ENCODE measurements around the gene BANK1. TPM values are rescaled to one million over a fixed set of nuclear protein-coding genes. Genes with fewer than 3 reads are reported as not detected.

Gene BANK1
- total RNA-seq, 1 experiment from 2014 or later = 2.2 TPM

DNA sequence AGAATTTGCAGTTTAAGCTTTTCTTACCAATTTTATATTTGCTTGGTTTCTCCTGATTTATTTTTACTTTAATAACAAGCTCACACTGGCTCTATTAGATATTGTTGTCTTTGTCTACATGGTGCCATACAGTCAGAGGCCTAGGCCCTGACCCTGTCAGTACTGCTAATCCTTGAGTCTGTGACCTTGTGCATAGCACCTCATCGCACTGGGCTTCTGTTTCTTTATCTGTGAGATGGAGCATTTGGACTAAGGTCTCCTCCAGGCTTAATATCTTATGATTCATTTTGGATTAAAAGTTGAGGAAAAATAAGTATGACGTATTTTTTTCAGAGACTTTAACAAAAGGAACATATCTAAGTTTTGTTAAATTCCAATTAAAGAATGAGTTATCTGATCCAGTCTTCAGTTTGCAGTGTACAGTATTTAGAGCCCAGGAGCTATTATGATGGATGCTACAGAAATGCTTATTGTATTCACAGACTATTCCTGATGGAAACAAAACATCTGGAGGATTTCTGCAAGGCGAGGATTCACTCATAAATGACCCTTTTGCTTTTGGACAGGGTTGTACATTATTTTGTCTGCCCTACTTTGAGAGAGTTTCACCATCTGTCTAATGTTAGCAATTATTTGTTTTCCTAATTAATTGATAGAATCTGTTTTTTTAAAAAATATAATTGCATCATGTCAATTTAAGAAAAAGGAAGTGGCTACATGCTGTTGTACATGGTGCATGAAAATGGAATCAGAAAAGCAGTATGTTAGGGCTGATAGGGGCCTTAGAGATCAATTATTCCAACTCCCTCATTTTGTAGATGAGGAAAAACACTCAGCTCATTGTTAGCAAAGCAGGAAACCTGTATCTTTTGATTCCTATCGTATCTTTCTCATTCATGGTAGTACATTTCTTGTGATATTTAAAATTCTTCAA is 203.6 kb downstream of the BANK1 start:
- no peak overlapping the region for H3K4me2 ChIP-seq
- BruUV-seq (replicated peaks) = no TSS peak
- ChIA-PET POLR2A (ENCODE audit: unreplicated experiment) (no interaction called here), CTCF (no interaction called here)
- H3K4me1 ChIP-seq (replicated peaks; ENCODE audit: insufficient read depth) = no peaks in the 10 kb centered on the region
- no peak overlapping the region for H3K27ac ChIP-seq
- H3K79me2 ChIP-seq (ENCODE audit: low read depth) = no peaks in the 10 kb centered on the region
- H3K9me2 ChIP-seq (ENCODE audit: insufficient read depth) = no peaks in the 10 kb centered on the region
- DNase-seq = no peak
- intact Hi-C loops (cut with micrococcal nuclease; ENCODE audit: unreplicated experiment) = no loop called here
- H3K4me3 ChIP-seq = no peak overlapping the region
- no peaks in the 10 kb centered on the region for H3F3A ChIP-seq (ENCODE audit: insufficient read depth, low read depth)
- no peaks in the 10 kb centered on the region for H3K9me3 ChIP-seq (ENCODE audit: insufficient read depth, low read depth)
- no peaks in the 10 kb centered on the region for H3K36me3 ChIP-seq (ENCODE audit: low read depth)
- TF ChIP-seq EZH2 (IDR thresholded peaks at IDR 0.05; ENCODE audit: low read depth) = no peak
- H3K27me3 ChIP-seq (ENCODE audit: insufficient read depth, low read depth) = no peaks in the 10 kb centered on the region
- no peak overlapping the region for H2AFZ ChIP-seq
- H4K20me1 ChIP-seq (ENCODE audit: insufficient read depth) = no peaks in the 10 kb centered on the region

DNA sequence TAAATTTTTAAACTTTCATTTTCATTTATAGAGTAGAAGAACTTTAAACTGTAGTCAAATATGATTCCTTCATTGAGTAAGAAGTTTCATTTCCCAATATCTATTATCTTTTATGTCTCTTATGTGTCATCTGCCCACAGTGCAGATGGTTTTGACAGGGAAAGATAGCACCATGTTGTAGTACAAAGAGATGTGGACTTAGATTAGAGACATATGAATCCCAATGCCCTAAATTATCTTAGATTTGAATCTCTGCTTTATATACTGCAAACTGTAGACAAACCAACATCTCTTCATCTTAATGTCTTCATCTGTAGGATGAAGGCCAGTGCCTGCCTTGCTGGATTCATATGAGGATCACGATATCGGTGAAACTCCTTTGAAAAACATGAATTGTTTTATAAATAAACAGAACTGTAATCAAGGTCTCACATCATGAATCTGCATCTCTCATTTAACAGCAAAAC is 217.5 kb downstream of the BANK1 start:
- no peak for TF ChIP-seq EZH2 (IDR thresholded peaks at IDR 0.05; ENCODE audit: low read depth)
- TF ChIP-seq, protein P1, sequence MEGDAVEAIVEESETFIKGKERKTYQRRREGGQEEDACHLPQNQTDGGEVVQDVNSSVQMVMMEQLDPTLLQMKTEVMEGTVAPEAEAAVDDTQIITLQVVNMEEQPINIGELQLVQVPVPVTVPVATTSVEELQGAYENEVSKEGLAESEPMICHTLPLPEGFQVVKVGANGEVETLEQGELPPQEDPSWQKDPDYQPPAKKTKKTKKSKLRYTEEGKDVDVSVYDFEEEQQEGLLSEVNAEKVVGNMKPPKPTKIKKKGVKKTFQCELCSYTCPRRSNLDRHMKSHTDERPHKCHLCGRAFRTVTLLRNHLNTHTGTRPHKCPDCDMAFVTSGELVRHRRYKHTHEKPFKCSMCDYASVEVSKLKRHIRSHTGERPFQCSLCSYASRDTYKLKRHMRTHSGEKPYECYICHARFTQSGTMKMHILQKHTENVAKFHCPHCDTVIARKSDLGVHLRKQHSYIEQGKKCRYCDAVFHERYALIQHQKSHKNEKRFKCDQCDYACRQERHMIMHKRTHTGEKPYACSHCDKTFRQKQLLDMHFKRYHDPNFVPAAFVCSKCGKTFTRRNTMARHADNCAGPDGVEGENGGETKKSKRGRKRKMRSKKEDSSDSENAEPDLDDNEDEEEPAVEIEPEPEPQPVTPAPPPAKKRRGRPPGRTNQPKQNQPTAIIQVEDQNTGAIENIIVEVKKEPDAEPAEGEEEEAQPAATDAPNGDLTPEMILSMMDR (conservative IDR thresholded peaks at IDR 0.05) = no peak
- no peaks in the 10 kb centered on the region for H3K9me3 ChIP-seq (ENCODE audit: insufficient read depth, low read depth)
- H2AFZ ChIP-seq = no peak overlapping the region
- CTCF ChIA-PET = interaction anchor here (0.6 kb wide), 1 partner anchor 1088 kb away, joined by 22 read pairs; no protein-coding TSS in a partner anchor
- no peak overlapping the region for H3K4me2 ChIP-seq
- no peak for DNase-seq
- H4K20me1 ChIP-seq (ENCODE audit: insufficient read depth) = no peaks in the 10 kb centered on the region
- no peaks in the 10 kb centered on the region for H3K36me3 ChIP-seq (ENCODE audit: low read depth)
- H3K9me2 ChIP-seq (ENCODE audit: insufficient read depth) = no peaks in the 10 kb centered on the region
- H3K4me1 ChIP-seq (replicated peaks; ENCODE audit: insufficient read depth) = no peaks in the 10 kb centered on the region
- no peaks in the 10 kb centered on the region for H3F3A ChIP-seq (ENCODE audit: insufficient read depth, low read depth)
- POLR2A ChIA-PET (ENCODE audit: unreplicated experiment) = no interaction called here
- H3K79me2 ChIP-seq (ENCODE audit: low read depth) = no peaks in the 10 kb centered on the region
- H3K27me3 ChIP-seq (ENCODE audit: insufficient read depth, low read depth) = no peaks in the 10 kb centered on the region
- no peak overlapping the region for H3K27ac ChIP-seq
- intact Hi-C loops (cut with micrococcal nuclease; ENCODE audit: unreplicated experiment) = no loop called here
- no TSS peak for BruUV-seq (replicated peaks)
- no peak overlapping the region for H3K4me3 ChIP-seq

DNA sequence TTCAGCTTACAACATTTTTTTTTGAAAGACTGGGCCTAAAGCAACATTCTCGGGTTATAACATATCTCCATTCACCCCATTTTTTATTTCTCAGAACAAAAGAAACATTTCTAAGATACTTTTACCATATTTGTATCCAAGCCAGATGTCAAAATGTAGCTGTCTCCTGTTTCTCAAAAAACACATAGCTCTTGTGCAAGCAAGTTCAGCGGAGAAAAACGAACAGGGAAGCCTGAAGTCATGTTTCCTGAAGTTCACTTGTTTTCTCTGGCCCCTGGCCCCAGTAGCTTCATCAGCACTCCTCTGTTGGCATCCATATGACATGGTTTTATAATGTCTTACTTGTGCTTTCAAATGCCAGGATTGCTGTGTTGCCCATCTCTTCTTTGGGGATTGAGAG is 218.2 kb downstream of the BANK1 start:
- intact Hi-C loops (cut with micrococcal nuclease; ENCODE audit: unreplicated experiment) = no loop called here
- no TSS peak for BruUV-seq (replicated peaks)
- H3K4me3 ChIP-seq = no peak overlapping the region
- H3K9me2 ChIP-seq (ENCODE audit: insufficient read depth) = no peaks in the 10 kb centered on the region
- no peaks in the 10 kb centered on the region for H3F3A ChIP-seq (ENCODE audit: insufficient read depth, low read depth)
- H4K20me1 ChIP-seq (ENCODE audit: insufficient read depth) = no peaks in the 10 kb centered on the region
- CTCF ChIA-PET = no interaction called here
- no peak overlapping the region for H3K4me2 ChIP-seq
- H3K36me3 ChIP-seq (ENCODE audit: low read depth) = no peaks in the 10 kb centered on the region
- no peaks in the 10 kb centered on the region for H3K79me2 ChIP-seq (ENCODE audit: low read depth)
- H3K9me3 ChIP-seq (ENCODE audit: insufficient read depth, low read depth) = no peaks in the 10 kb centered on the region
- no peak for DNase-seq
- POLR2A ChIA-PET (ENCODE audit: unreplicated experiment) = no interaction called here
- H3K4me1 ChIP-seq (replicated peaks; ENCODE audit: insufficient read depth) = no peaks in the 10 kb centered on the region
- TF ChIP-seq EZH2 (IDR thresholded peaks at IDR 0.05; ENCODE audit: low read depth) = no peak
- TF ChIP-seq, protein P1 (conservative IDR thresholded peaks at IDR 0.05) = no peak
- no peaks in the 10 kb centered on the region for H3K27me3 ChIP-seq (ENCODE audit: insufficient read depth, low read depth)
- H2AFZ ChIP-seq = no peak overlapping the region
- H3K27ac ChIP-seq = no peak overlapping the region

Measured in PC-9 (cell line).